ENCODE results near the gene SPEN.
"Not testable (repeated sequence)": the region's sequence is repeated elsewhere in the genome, so short reads cannot be mapped to it uniquely, and the experiment has no call there.

Gene SPEN

GRCh38 chr1:15835741-15836510 lies 11.6 kb upstream of the SPEN start:
- peaks cover 20% of the 10 kb centered on the region for H3K4me1 ChIP-seq (ENCODE audit: control insufficient read depth, insufficient read depth, low read length)
- H3K4me2 ChIP-seq (ENCODE audit: low read length) = peak overlapping the region; percentile 99
- peak overlapping the region; percentile 84 for H3K4me3 ChIP-seq (ENCODE audit: low read length)
- H3K36me3 ChIP-seq (ENCODE audit: insufficient read depth, low read length) = no peaks in the 10 kb centered on the region
- H3K27me3 ChIP-seq (ENCODE audit: control insufficient read depth, insufficient read depth, low read length) = no peaks in the 10 kb centered on the region
- H3K9ac ChIP-seq (ENCODE audit: low read depth, low read length) = peak overlapping the region; percentile 94
- no peaks in the 10 kb centered on the region for H3K9me3 ChIP-seq (replicated peaks; ENCODE audit: low read length)

- Histone ChIP-seq H3K4me1 (ENCODE audit: control insufficient read depth, insufficient read depth, low read length) (peaks cover 20% of the 10 kb centered on the region), H3K4me2 (ENCODE audit: low read length) (peak overlapping the region; percentile 98), H3K9ac (ENCODE audit: low read depth, low read length) (peak overlapping the region; percentile 94), H3K4me3 (ENCODE audit: low read length) (peak overlapping the region; percentile 84)
- H3K36me3 ChIP-seq (ENCODE audit: insufficient read depth, low read length); H3K9me3 ChIP-seq (replicated peaks; ENCODE audit: low read length); H3K27me3 ChIP-seq (ENCODE audit: control insufficient read depth, insufficient read depth, low read length): not testable (repeated sequence)
Observed at GRCh38 chr1:15836511-15836771, 11.1 kb upstream of the SPEN start.

- peak overlapping the region; percentile 94 for H3K9ac ChIP-seq (ENCODE audit: low read depth, low read length)
- H3K4me2 ChIP-seq (ENCODE audit: low read length) = no peak overlapping the region
- H3K9me3 ChIP-seq (replicated peaks; ENCODE audit: low read length) = no peaks in the 10 kb centered on the region
- no peak overlapping the region for H3K4me3 ChIP-seq (ENCODE audit: low read length)
- H3K4me1 ChIP-seq (ENCODE audit: control insufficient read depth, insufficient read depth, low read length) = peaks cover 20% of the 10 kb centered on the region
- no peaks in the 10 kb centered on the region for H3K27me3 ChIP-seq (ENCODE audit: control insufficient read depth, insufficient read depth, low read length)
- no peaks in the 10 kb centered on the region for H3K36me3 ChIP-seq (ENCODE audit: insufficient read depth, low read length)
Observed at GRCh38 chr1:15836772-15837669, 10.5 kb upstream of the SPEN start.

DNA sequence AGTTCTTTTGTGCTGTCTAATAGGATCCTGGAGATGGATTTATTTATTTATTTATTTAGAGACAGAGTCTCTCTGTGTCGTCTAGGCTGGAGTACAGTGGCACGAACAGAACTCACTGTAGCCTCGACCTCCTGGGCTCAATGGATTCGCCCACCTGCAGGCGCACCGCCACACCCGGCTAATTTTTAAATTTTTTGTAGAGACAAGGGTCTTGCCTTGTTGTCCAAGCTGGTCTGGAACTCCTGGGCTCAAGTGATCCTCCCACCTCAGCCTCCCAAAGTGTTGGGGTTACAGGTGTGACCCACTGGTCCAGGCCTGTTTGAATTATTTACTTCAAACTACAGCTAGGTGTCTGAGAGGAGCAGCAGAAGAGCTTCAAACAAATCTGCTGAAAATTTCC lies 9.6 kb upstream of the SPEN start:
- H3K9ac ChIP-seq (ENCODE audit: low read depth, low read length) = no peak overlapping the region
- H3K9me3 ChIP-seq (replicated peaks; ENCODE audit: low read length) = no peaks in the 10 kb centered on the region
- no peaks in the 10 kb centered on the region for H3K27me3 ChIP-seq (ENCODE audit: control insufficient read depth, insufficient read depth, low read length)
- H3K4me3 ChIP-seq (ENCODE audit: low read length) = no peak overlapping the region
- H3K4me2 ChIP-seq (ENCODE audit: low read length) = no peak overlapping the region
- H3K4me1 ChIP-seq (ENCODE audit: control insufficient read depth, insufficient read depth, low read length) = peaks cover 13% of the 10 kb centered on the region
- no peaks in the 10 kb centered on the region for H3K36me3 ChIP-seq (ENCODE audit: insufficient read depth, low read length)

DNA sequence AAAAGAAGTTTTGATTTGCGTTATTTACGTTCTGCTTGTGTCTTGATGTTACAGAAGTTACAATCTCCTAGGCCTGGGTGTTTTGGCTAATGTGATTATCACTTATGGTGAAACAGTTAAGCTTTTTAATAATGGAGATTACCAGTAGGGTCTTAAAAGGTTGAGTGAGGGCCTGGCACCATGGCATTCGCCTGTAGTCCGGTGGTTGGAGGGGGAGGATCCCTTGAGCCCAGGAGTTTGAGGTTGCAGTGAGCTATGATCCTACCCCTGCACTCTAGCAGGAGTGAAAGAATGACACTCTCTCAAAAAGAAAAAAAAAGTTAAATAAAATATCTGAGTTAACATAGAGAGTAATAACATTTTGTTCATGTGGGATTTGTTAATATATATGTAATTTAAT lies 8.8 kb upstream of the SPEN start:
- Histone ChIP-seq H3K9ac (ENCODE audit: low read depth, low read length) (no peak overlapping the region), H3K4me2 (ENCODE audit: low read length) (no peak overlapping the region), H3K27me3 (ENCODE audit: control insufficient read depth, insufficient read depth, low read length) (no peaks in the 10 kb centered on the region), H3K4me3 (ENCODE audit: low read length) (no peak overlapping the region), H3K36me3 (ENCODE audit: insufficient read depth, low read length) (no peaks in the 10 kb centered on the region), H3K4me1 (ENCODE audit: control insufficient read depth, insufficient read depth, low read length) (peaks cover 6% of the 10 kb centered on the region), H3K9me3 (replicated peaks; ENCODE audit: low read length) (no peaks in the 10 kb centered on the region)

GRCh38 chr1:15843826-15844572 lies 3.5 kb upstream of the SPEN start:
- no peaks in the 10 kb centered on the region for H3K9me3 ChIP-seq (replicated peaks; ENCODE audit: low read length)
- H3K9ac ChIP-seq (ENCODE audit: low read depth, low read length) = no peak overlapping the region
- H3K4me3 ChIP-seq (ENCODE audit: low read length) = no peak overlapping the region

GRCh38 chr1:15846056-15846455 lies 1.5 kb upstream of the SPEN start:
- peaks cover 19% of the 10 kb centered on the region for H3K4me1 ChIP-seq (ENCODE audit: control insufficient read depth, insufficient read depth, low read length)
- not testable (repeated sequence) for H3K36me3 ChIP-seq (ENCODE audit: insufficient read depth, low read length); H3K9me3 ChIP-seq (replicated peaks; ENCODE audit: low read length); H3K4me2 ChIP-seq (ENCODE audit: low read length); H3K4me3 ChIP-seq (ENCODE audit: low read length); H3K9ac ChIP-seq (ENCODE audit: low read depth, low read length); H3K27me3 ChIP-seq (ENCODE audit: control insufficient read depth, insufficient read depth, low read length)

More at GRCh38 chr1:15843826-15844572, 3.5 kb upstream of the SPEN start:
- H3K4me2 ChIP-seq (ENCODE audit: low read length) = no peak overlapping the region
- no peaks in the 10 kb centered on the region for H3K36me3 ChIP-seq (ENCODE audit: insufficient read depth, low read length)
- H3K4me1 ChIP-seq (ENCODE audit: control insufficient read depth, insufficient read depth, low read length) = peaks cover 6% of the 10 kb centered on the region
- H3K27me3 ChIP-seq (ENCODE audit: control insufficient read depth, insufficient read depth, low read length) = no peaks in the 10 kb centered on the region

DNA sequence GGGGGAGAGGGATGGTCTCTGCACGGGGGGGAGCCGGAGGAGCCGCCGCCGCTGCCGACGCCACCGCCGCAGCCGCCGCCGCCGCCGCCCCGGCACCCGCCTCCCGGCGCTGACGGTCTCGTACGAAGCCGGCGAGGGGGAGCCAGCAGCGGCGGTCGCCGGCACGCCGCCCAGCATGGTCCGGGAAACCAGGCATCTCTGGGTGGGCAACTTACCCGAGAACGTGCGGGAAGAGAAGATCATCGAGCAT lies 311 bp downstream of the SPEN start:
- peak overlapping the region; percentile 88 for H3K4me3 ChIP-seq (ENCODE audit: low read length)
- H3K27me3 ChIP-seq (ENCODE audit: control insufficient read depth, insufficient read depth, low read length) = no peaks in the 10 kb centered on the region
- peaks cover 36% of the 10 kb centered on the region for H3K4me1 ChIP-seq (ENCODE audit: control insufficient read depth, insufficient read depth, low read length)
- H3K36me3 ChIP-seq (ENCODE audit: insufficient read depth, low read length) = no peaks in the 10 kb centered on the region
- H3K9ac ChIP-seq (ENCODE audit: low read depth, low read length) = peak overlapping the region; percentile 94
- peak overlapping the region; percentile 83 for H3K4me2 ChIP-seq (ENCODE audit: low read length)
- no peaks in the 10 kb centered on the region for H3K9me3 ChIP-seq (replicated peaks; ENCODE audit: low read length)

DNA sequence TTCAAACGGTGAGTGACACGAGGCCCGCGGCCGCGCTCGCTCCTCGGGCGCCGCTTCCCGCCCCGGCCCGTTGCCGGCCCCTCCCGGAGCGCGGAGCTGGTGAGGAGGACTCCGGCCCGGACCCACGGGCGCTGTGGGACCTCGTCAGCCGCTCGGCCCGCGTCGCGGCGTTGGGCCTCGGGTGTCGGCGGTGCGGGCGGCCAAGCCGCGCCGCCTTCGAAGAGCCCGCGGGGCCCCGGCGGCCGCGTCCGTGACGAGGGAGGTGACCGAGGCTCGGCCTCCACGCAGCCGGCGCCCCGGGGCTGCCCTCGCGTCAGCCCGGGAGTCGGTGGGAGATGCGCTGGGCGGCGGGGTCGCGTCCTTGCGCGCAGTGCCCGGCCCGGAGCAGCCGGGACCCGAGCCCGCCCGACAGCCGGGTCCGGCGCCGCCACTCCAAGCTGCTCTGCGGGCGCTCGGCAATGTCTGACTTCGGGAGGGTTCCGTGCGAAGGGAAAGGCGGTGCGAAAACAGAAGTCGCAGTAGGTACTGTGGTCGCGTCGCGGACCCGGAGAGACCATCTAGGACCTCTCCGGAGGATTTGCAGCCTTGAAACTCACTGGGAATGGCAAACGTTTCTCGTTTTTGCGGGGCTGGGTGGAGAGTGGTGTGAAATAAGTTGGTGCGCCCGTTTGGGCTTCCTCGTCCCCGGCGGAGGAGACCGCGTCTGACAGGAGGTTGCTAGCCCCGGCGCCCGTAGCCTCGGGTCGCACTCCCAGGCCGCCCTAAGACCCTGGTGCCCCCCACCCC lies 829 bp downstream of the SPEN start:
- Histone ChIP-seq H3K9me3 (replicated peaks; ENCODE audit: low read length) (no peaks in the 10 kb centered on the region), H3K4me1 (ENCODE audit: control insufficient read depth, insufficient read depth, low read length) (peaks cover 36% of the 10 kb centered on the region), H3K9ac (ENCODE audit: low read depth, low read length) (peak overlapping the region; percentile 94), H3K36me3 (ENCODE audit: insufficient read depth, low read length) (no peaks in the 10 kb centered on the region), H3K27me3 (ENCODE audit: control insufficient read depth, insufficient read depth, low read length) (no peaks in the 10 kb centered on the region), H3K4me3 (ENCODE audit: low read length) (peak overlapping the region; percentile 88), H3K4me2 (ENCODE audit: low read length) (peak overlapping the region; percentile 83)

DNA sequence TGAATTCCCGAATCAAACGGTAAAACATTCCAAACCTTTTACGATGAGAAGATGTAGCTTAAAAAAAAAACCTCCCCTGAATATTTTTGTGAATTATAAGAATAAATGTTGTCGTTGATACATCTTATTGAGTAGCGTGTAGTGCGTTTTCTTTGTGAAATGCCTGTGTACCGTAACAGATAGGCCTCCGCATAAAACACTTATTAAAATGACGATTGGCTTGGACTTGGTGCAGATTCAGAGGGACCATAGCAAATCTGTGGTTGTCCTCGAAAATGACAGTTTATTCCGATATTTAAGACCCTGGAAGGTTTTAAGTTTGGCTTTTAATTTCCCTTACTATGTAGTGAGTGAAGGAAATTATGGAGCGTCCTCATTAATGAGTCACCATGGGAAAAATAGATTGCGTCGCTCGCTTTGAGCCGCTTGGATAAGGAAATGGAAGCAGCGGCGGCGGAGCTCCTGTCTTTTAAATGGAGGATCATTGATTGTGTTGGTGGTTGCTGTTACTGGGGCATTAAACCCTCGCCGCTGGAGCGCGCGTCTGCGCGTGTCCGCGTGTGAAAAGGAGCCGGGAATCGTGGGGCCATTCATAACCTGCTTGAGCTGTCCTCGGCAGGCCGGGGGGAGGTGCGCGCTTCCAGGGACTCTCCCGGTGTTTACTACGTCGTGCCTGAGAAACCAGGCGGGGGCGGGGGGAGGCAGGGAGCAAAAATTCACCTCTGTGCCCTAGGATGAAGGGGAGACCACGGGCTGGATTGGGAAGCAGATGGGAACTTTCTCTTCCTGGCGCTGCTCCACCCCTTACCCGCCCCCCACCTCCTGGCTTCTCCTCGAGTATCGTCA lies 1.6 kb downstream of the SPEN start:
- no peaks in the 10 kb centered on the region for H3K27me3 ChIP-seq (ENCODE audit: control insufficient read depth, insufficient read depth, low read length)
- peaks cover 36% of the 10 kb centered on the region for H3K4me1 ChIP-seq (ENCODE audit: control insufficient read depth, insufficient read depth, low read length)
- H3K4me2 ChIP-seq (ENCODE audit: low read length) = peak overlapping the region; percentile 83
- H3K36me3 ChIP-seq (ENCODE audit: insufficient read depth, low read length) = no peaks in the 10 kb centered on the region
- H3K9ac ChIP-seq (ENCODE audit: low read depth, low read length) = peak overlapping the region; percentile 94
- H3K9me3 ChIP-seq (replicated peaks; ENCODE audit: low read length) = no peaks in the 10 kb centered on the region
- peak overlapping the region; percentile 88 for H3K4me3 ChIP-seq (ENCODE audit: low read length)
